CD4-positive, alpha-beta T cell treated with Interleukin-6 at 100 ng/mL for 8 hours (primary cell): ENCODE results near the gene UCK1.
"Not testable (repeated sequence)": the region's sequence is repeated elsewhere in the genome, so short reads cannot be mapped to it uniquely, and the experiment has no call there.

ENCODE experiments used
- DNase-seq: peaks from one replicate; pipeline ENCODE4 v3.0.0-alpha.2; 2020; ENCODE audit warnings: mixed read lengths, low spot score

Gene UCK1

GRCh38 chr9:131554087-131554842 is 23.2 kb upstream of the UCK1 start:
- DNase-seq = no peak

GRCh38 chr9:131552030-131552429 is 21.0 kb upstream of the UCK1 start:
- DNase-seq = no peak

GRCh38 chr9:131550465-131550864 is 19.4 kb upstream of the UCK1 start:
- DNase-seq = not testable (repeated sequence)

- DNase-seq = not testable (repeated sequence)
Measured at GRCh38 chr9:131549186-131549585, 18.1 kb upstream of the UCK1 start.

GRCh38 chr9:131546336-131547084 is 15.4 kb upstream of the UCK1 start:
- DNase-seq = no peak

GRCh38 chr9:131545786-131546335 is 14.8 kb upstream of the UCK1 start:
- no peak for DNase-seq

- DNase-seq = no peak
Measured at GRCh38 chr9:131545003-131545785, 14.1 kb upstream of the UCK1 start, which contains the start of gene PRRT1B. TSS of gene PRRT1B (plus strand) at chr9:131545523. CDS start at chr9:131545616, 93 bp downstream.

GRCh38 chr9:131543141-131543540 is 12.1 kb upstream of the UCK1 start:
- DNase-seq = no peak

GRCh38 chr9:131539223-131539923 is 8.3 kb upstream of the UCK1 start:
- peak; percentile 58 for DNase-seq

- DNase-seq = no peak
Measured at GRCh38 chr9:131537946-131538345, 6.9 kb upstream of the UCK1 start.

- peak; percentile 38 for DNase-seq
Measured at GRCh38 chr9:131534721-131535237, 3.7 kb upstream of the UCK1 start.

- no peak for DNase-seq
Measured at GRCh38 chr9:131530546-131530919, 530 bp downstream of the UCK1 start.

- no peak for DNase-seq
Measured at GRCh38 chr9:131529597-131530545, 1.2 kb downstream of the UCK1 start.

- no peak for DNase-seq
Measured at GRCh38 chr9:131528886-131529505, 2.1 kb downstream of the UCK1 start.

GRCh38 chr9:131528186-131528585 is 2.9 kb downstream of the UCK1 start:
- no peak for DNase-seq

- DNase-seq = no peak
Measured at GRCh38 chr9:131525643-131526565, 5.2 kb downstream of the UCK1 start.

GRCh38 chr9:131524665-131525315 is 6.3 kb downstream of the UCK1 start:
- no peak for DNase-seq
